LoVo (cell line): ENCODE measurements around the gene DNAJB4.
A peak's percentile ranks its signal among the peaks of the same experiment; 100 is the strongest.
"Not testable (repeated sequence)": the region's sequence is repeated elsewhere in the genome, so short reads cannot be mapped to it uniquely, and the experiment has no call there.

Experiments
- DNase-seq: peaks from one replicate; pipeline ENCODE4 v3.0.0-alpha.2; 2016; ENCODE audit warnings: low spot score

DNAJB4 gene

DNA sequence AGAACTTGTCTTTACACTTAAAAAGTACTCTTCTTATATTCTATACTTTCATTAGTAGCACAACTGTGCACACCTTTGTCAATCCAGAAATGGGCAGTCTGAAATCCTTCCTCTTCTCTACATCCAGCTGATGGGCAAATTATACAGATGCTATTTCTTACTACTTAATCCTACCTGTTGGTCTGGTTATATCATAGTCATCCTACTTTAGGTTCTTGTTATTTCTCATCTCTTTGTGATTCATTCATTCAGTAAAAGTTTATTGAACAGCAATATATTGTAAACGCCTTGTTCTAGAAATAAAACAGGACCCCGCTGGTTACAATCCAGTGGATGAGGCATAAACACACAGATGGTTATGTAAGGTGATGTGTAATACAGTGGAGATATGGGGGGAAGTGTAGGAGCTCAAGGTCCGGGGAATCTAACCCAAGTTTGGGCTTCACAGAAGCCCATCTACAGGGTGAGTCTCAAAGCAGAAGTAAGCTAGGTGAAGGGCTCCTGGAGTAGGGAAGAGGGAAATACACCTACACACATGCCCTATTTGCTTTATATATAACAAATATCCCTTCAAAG is 14.0 kb upstream of the DNAJB4 start:
- no peak for DNase-seq

GRCh38 chr1:77991638-77992037 is 13.1 kb upstream of the DNAJB4 start:
- no peak for DNase-seq

DNA sequence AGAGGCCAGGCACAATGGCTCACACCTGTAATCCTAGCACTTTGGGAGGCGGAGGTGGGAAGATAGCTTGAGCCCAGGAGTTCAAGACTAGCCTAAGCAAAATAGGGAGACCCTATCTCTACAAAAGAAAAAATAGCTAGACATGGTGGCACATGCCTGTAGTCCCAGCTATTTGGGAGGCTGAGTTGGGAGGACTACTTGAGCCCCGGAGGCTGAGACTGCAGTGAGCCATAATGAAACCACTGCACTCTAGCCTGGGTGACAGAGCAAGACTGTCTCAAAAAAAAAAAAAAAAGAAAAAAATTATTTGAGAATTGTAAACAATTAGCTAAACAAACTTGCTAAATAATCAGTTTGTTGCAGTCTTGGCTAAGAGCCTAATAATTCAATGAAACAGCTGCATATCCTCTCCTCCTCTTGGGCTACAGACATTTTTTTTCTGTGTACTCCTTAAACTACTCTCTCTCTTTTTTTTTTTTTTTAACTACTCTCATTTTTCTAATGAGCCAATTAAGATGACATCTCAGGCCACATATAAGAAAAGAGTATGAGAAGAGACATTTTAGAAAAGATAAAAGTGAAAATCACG is 10.5 kb upstream of the DNAJB4 start:
- DNase-seq: no peak

DNA sequence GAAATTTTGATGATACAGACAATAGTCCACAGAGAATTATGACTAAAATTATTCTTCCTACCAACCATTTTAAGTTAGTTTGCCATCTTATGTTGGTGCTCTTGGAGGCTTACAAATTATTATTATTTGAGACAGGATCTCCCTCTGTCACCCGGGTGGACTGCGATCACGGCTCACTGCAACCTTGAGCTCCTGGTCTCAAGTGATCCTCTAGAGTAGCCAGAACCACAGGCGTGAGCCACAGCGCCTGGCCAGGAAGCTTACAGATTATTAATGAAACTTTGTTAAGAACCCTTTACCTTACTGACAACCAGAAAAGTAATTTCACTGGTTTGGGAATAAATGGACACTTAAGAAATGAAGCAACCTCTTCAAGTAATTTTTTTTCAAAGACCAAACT is 8.0 kb upstream of the DNAJB4 start:
- DNase-seq: no peak

DNA sequence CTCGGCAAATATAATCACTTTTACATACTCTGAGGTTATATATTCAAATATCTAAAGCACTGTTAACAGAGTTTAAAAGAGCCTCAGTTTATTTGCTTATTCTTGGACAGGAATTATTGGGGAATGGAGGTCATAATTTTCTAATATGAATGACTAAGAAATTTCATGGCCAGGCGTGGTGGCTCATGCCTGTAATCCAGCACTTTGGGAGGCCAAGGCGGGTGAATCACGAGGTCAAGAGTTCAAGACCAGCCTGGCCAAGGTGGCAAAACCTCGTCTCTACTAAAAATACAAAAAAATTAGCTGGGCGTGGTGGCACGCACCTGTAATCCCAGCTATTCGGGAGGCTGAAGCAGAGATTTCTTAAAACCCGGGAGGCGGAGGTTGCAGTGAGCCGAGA is 4.2 kb upstream of the DNAJB4 start:
- DNase-seq: not testable (repeated sequence)

DNA sequence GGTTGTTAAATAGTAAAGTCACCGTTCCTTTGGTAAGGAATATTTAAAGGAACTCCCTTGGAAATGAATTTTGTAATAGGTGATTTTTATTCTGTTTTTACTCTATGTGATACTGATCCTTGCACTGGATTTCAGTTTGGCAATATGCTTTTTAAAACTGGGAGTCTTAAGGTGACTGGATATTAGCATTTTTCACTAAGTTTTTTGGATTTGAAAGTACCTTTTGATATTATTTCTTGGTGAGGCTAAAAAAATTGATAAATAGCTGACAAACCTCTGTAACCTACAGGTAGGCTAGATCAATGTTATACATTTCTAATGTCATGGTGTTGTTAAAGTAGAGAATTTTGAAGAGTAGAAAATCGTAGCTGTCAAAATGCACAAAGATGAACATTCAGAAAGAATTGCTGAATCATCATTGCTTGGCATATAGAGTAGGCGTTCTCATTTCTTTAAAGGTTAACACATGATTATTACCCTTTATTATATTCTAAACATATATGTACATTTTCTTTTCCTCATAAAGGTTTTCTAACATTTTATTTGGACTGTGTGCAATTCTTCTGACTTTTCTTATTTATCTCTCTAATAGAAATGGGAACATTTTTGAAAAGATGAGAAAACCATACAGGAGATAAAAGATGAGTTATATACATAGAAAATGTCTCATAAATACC is 1.5 kb upstream of the DNAJB4 start:
- DNase-seq: no peak

GRCh38 chr1:78003882-78004718 is 639 bp upstream of the DNAJB4 start:
- DNase-seq: peak; percentile 65

DNA sequence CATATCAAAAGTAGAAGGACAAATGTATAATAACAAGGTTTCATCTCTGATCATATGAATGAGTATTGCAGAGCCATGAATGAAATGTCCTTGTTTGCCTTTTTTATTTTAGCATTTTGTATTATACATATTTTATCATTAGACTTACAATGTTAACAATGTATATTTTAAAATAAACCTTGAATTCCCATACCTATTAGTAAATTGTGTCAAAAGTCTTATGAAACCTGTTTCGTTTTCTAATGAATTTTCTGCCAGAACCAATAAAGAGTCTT is 646 bp downstream of the DNAJB4 start:
- DNase-seq: no peak

- peak; percentile 74 for DNase-seq
Observed at GRCh38 chr1:78005755-78006154, 1.0 kb downstream of the DNAJB4 start.

GRCh38 chr1:78006521-78006920 is 1.8 kb downstream of the DNAJB4 start:
- no peak for DNase-seq

- DNase-seq: no peak
Observed at GRCh38 chr1:78007677-78008341, 3.1 kb downstream of the DNAJB4 start.

GRCh38 chr1:78009276-78009675 is 4.5 kb downstream of the DNAJB4 start:
- DNase-seq: no peak

DNA sequence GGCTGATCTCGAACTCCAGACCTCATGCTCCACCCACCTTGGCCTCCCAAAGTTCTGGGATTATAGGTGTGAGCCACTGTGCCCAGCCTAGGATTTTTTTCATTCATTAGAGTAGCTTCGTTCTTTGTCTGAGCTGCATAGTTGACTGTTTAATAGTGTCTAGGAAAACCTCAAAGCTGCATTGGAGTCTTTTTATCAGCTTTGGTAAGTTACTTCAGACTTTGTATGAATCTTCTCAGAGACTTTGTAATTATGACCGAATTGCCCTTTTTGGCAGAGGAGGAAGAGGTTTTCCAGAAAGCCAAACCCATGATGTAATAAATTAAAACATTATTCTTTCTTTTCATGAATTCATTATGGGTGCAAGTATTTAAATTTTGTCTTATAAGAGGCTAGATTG is 5.1 kb downstream of the DNAJB4 start:
- no peak for DNase-seq

- no peak for DNase-seq
Observed at GRCh38 chr1:78011050-78011449, 6.3 kb downstream of the DNAJB4 start.

GRCh38 chr1:78015148-78015547 is 10.4 kb downstream of the DNAJB4 start:
- DNase-seq: no peak

- DNase-seq: no peak
Observed at GRCh38 chr1:78019024-78019423, 14.3 kb downstream of the DNAJB4 start.

- DNase-seq: not testable (repeated sequence)
Observed at GRCh38 chr1:78021134-78021533, 16.4 kb downstream of the DNAJB4 start.

DNA sequence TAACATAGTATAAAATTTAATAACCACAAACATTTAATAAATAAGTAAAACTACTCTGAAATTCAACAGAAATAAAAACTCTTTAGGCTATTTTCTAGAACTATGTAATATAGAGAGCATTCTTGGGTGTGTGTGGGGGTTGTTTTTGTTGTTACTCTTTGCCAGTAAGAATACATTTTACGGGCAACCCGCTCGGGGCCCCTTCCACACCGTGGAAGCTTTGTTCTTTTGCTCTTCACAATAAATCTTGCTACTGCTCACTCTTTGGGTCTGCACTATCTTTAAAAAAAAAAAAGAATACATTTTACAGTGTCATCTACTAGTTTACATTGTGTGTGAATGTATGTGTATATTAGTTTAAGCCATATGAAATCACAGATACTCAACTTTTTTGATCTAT is 25.1 kb downstream of the DNAJB4 start:
- DNase-seq: no peak

DNA sequence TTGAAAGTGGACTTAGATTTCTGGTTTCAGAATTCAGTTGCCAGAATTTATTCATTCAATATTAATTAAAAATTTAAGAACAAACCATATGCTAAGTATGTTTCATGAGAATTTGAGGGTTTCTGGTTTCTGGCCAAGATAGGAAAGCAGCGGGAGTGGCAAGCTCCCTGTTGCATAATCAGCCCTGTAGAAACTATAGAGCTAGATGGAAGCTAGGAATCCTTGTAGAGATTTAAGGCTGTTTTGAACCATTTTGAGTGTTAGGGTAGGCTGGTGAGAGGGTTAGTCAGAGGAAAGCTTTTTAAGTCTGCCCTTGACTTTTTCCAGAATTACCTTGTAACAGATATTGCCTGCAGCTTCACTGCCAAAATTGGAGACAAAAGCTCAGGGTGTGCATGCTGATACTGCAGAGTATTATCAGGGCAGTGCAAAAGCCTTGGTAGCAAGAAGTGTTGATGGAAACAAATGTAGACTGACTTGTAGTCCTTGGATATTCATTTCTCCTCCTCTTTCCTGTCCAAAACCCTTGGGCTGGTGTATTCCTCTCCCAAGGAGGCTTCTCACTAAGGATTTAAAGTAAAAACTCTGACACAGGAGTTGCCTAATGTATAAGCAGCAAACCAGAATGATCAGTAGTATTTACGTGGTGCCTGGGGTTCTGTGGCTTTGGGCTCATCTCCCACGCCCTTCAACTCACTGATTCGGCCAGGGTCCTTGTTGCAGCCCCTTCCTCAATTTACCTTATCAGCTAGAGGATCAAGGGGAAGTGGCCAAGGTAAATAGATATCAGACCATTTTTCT is 28.5 kb downstream of the DNAJB4 start:
- DNase-seq: no peak

DNA sequence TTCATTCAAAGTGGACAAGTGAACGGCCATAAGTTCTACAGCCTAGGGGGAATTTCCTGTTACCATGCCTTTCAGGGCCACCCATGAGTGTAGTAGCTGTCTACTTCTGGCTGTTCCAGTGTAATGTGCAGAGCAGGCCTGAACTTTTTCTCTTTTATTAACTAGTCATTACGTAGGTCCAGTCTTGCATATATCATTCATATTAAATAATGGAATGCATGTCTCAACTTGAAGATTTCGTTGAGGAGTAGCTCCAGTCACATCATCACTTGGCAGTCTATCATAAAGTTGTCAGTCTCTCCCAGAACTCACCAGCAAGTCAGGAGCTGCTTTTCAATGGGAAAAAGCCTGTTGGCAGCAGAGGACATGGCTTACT is 29.0 kb downstream of the DNAJB4 start:
- DNase-seq: no peak

- DNase-seq: no peak
Observed at GRCh38 chr1:78035121-78035520, 30.4 kb downstream of the DNAJB4 start.

DNA sequence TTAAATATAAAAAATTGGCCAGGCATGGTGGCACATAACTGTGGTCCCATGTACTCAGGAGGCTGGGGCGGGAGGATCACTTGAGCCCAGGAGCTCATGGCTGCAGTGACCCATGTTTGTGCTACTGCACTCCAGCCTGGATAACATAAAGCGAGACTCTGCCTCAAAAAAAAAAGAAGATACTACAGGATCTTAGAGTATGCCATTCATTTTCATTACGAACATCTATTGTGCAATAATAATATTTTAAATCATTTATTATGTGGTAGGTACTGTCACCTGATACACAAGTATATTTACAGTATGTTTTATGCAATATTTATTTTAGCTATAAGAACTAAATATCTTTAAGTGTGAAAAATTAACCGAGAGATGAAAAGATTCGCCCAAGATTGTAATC is 31.7 kb downstream of the DNAJB4 start:
- DNase-seq: no peak
